ENCODE results near the gene R3HDM1.
"Not testable (repeated sequence)": the region's sequence is repeated elsewhere in the genome, so short reads cannot be mapped to it uniquely, and the experiment has no call there.

R3HDM1 gene

DNA sequence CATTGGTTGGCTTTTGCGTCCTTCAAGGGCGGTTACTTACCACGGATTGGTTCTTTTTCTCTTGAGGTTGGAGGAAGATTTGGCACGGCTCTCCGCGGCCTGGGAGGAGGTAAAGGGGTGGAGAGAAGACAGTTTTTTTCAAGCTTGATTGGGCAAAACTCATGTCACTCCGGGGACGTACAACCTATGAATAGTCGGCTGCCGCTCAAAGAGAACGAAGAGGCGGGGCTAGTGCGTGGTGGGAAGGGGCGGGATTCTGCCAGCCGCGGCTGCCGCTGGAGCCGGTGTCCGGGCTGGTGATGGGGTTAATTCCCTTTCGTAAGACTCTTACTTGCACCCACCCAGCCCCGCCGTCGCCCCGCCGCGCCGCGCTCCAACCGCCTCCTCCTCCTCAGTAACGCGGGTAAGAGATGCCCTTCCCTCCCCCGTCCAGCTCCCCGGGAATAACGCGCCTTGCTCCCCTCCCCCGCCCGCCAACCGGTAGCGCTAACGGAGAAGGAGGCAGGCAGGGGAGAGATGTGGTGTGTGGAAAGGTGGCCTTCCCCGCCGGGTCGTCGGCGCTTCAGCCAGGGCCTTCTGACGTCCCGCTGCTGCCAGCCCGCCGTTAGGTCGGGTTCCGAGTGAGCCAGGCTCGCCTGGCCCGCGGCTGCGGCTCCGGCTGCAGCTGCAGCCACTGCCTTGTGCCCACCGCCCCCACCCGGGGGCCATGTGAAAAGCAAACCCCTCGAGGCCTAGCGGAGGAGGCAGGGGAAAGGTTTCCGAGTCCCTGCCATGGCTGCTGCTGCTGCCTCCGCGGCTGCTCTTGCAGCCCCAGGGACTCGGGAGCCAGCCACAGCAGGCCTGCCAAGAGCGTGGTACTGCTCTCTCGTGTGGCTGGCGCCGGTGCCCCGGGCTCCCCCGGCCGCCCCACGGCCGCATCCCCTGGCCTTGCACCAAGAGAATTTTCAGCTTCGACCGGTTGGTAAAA, at the start of gene R3HDM1:
Gene R3HDM1, plus strand, starts transcription at position 254 of the 967 bp plus-strand sequence. CDS start 73,362 bp downstream, outside the sequence.
- DNase-seq (ENCODE audit: extremely low read depth, low read depth): peak; percentile 100
- peak; percentile 7; the same call in 1 of the 2 replicates for TF ChIP-seq CTCF (IDR thresholded peaks at IDR 0.05; ENCODE audit: low read depth, low read length)

- TF ChIP-seq CTCF (IDR thresholded peaks at IDR 0.05; ENCODE audit: low read depth, low read length): no peak
- DNase-seq (ENCODE audit: extremely low read depth, low read depth): no peak
Measured at GRCh38 chr2:135485441-135485840, 45.8 kb upstream of the R3HDM1 start.

DNA sequence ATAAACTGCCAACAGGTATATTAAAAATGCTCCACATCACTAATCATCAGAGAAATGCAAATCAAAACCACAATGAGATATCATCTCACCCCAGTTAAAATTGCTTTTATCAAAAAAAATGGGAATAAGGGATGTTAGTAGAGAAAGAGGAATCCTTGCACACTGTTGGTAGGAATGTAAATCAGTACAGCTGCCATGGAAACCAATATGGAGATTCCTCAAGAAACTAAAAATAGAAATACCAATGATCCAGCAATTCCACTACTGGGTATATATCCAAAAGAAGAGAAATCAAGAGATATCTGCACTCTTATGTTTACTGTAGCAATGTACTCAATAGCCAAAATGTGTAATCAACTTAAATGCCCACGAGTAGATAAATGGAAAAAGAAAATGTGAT, 40.9 kb upstream of the R3HDM1 start:
- TF ChIP-seq CTCF (IDR thresholded peaks at IDR 0.05; ENCODE audit: low read depth, low read length): no peak
- no peak for DNase-seq (ENCODE audit: extremely low read depth, low read depth)

DNA sequence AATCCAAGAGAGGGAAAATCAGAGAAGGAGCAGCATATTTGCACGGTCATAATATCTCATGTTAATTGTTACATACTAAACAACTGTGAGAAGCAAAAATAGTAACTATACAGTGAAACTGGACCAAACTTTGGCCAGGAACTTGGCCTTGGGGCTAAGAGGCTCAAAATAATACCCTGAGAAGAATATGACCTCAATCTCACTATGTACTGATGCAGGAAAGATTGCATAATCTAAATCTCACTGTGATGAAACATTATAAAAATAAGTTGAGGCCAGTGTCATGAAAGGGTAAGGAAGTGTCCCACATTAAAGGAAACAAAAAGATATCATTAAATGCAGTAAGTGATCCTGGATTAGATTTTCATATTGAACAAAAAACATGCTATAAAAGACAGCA, 36.8 kb upstream of the R3HDM1 start:
- DNase-seq (ENCODE audit: extremely low read depth, low read depth): no peak
- no peak for TF ChIP-seq CTCF (IDR thresholded peaks at IDR 0.05; ENCODE audit: low read depth, low read length)

- no peak for DNase-seq (ENCODE audit: extremely low read depth, low read depth)
- TF ChIP-seq CTCF (IDR thresholded peaks at IDR 0.05; ENCODE audit: low read depth, low read length): no peak
Measured at GRCh38 chr2:135494917-135495316, 36.4 kb upstream of the R3HDM1 start.

DNA sequence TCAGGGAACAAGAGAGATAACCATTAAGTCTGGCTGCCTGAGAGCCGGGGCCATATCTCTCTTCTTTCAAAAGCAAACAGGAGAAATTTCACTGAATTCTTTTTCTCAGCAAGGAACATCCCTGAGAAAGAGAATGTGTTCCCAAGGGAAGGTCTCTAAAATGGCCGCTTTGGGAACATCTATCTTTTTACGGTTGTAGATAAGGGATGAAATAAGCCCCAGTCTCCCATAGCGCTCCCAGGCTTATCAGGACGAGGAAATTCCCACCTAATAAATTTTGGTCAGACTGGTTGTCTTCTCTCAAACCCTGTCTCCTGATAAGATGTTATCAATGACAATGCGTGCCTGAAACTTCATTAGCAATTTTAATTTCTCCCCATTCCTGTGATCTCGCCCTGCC, 32.7 kb upstream of the R3HDM1 start:
- DNase-seq (ENCODE audit: extremely low read depth, low read depth): not testable (repeated sequence)

DNA sequence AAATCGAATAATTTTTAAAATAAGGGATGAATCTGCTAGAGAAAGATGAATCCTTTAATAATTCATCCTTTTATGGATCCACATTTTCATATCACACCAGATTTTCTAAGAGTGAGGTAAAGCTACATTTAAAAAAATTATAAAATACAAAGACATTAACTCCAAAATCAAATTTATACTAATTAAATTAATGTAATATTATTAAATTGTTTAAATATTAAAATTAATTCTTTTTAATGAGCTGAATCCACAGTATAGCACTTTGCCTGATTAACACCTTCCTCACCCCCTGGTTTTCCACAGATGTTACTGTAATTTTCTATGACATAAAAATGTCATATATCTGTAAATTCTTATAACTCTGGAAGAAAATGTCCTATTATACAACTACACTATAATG, 26.5 kb upstream of the R3HDM1 start:
- no peak for DNase-seq (ENCODE audit: extremely low read depth, low read depth)
- no peak for TF ChIP-seq CTCF (IDR thresholded peaks at IDR 0.05; ENCODE audit: low read depth, low read length)

All from AG09319 (cell line).